Measurements from ENCODE around the gene UBL3. TPM values are rescaled to one million over a fixed set of nuclear protein-coding genes. Genes with fewer than 3 reads are reported as not detected.
A peak's percentile ranks its signal among the peaks of the same experiment; 100 is the strongest.

The UBL3 gene
- total RNA-seq, 1 experiment from 2014 or later: 10.7 TPM

- TF ChIP-seq FOSL1 (IDR thresholded peaks at IDR 0.05; ENCODE audit: low read depth) (no peak), JUND (IDR thresholded peaks at IDR 0.05) (no peak)
Measured at GRCh38 chr13:29763436-29764180, 86.8 kb downstream of the UBL3 start (continued).

- H3K27me3 ChIP-seq (ENCODE audit: insufficient read depth, low read length): no peaks in the 10 kb centered on the region
- DNase-seq (ENCODE audit: low read depth, low spot score) (no peak), ATAC-seq (peak; percentile 40; the same call in 1 of the 2 replicates)
- no peaks in the 10 kb centered on the region for H3K9me3 ChIP-seq (ENCODE audit: control insufficient read depth in 1 of 2, insufficient read depth in 1 of 2, low read depth in 1 of 2, low read length in 2 of 2)
- BruUV-seq (replicated peaks): no TSS peak
- H4K20me1 ChIP-seq (ENCODE audit: insufficient read depth): no peaks in the 10 kb centered on the region
- POLR2A ChIA-PET: no interaction called here
- RAD21 ChIA-PET (ENCODE audit: low non-redundant PET in 1 of 2, low total read pairs in 2 of 2, uncharacterized antibody in 2 of 2, unreplicated experiment in 2 of 2): no interaction called here
- CTCF ChIA-PET: interaction anchor here (1.3 to 1.5 kb wide), 2 partner anchors 10 to 353 kb away, joined by 6 read pairs; no protein-coding TSS in a partner anchor
- no peaks in the 10 kb centered on the region for H3K9me2 ChIP-seq (ENCODE audit: insufficient read depth)
- H3K4me2 ChIP-seq (ENCODE audit: low read length): no peak overlapping the region
- no peaks in the 10 kb centered on the region for H3K79me2 ChIP-seq (ENCODE audit: insufficient read depth, low read length)
- peaks cover 2 to 7% of the 10 kb centered on the region in 2 experiments; a peak in 1 of 4 replicates for H3K4me1 ChIP-seq (ENCODE audit: control insufficient read depth in 1 of 2, insufficient read depth in 2 of 2, low read length in 2 of 2)
- intact Hi-C loops (cut with micrococcal nuclease): no loop called here
- no peak overlapping the region for H3K9ac ChIP-seq (ENCODE audit: low read length)
- H2AFZ ChIP-seq (ENCODE audit: low read depth, low read length, poor library complexity, severe bottlenecking): no peak overlapping the region
- no peaks in the 10 kb centered on the region for H3K36me3 ChIP-seq (ENCODE audit: control insufficient read depth in 1 of 2, insufficient read depth in 2 of 2, low read length in 2 of 2)
- no peak for TF ChIP-seq EZH2 (IDR thresholded peaks at IDR 0.05)
- TF ChIP-seq SIN3A (IDR thresholded peaks at IDR 0.05; ENCODE audit: low read depth): no peak
- TF ChIP-seq CEBPB (IDR thresholded peaks at IDR 0.05; ENCODE audit: low read depth): no peak
- no peak for TF ChIP-seq POLR2AphosphoS5 (IDR thresholded peaks at IDR 0.05; ENCODE audit: low read depth, low read length)
- no peak for TF ChIP-seq EZH2phosphoT487 (IDR thresholded peaks at IDR 0.05; ENCODE audit: borderline replicate concordance)
- no peak overlapping the region for H3K4me3 ChIP-seq (replicated peaks in 1 of 2; ENCODE audit: low read depth in 1 of 2, low read length in 2 of 2)
- H3K27ac ChIP-seq (ENCODE audit: low read depth, low read length): no peak overlapping the region
Measured at GRCh38 chr13:29761815-29762214, 88.6 kb downstream of the UBL3 start.

GRCh38 chr13:29761160-29761559 is 89.3 kb downstream of the UBL3 start:
- H3K9me2 ChIP-seq (ENCODE audit: insufficient read depth): no peaks in the 10 kb centered on the region
- peaks cover 2 to 7% of the 10 kb centered on the region in 2 experiments; a peak in 1 of 4 replicates for H3K4me1 ChIP-seq (ENCODE audit: control insufficient read depth in 1 of 2, insufficient read depth in 2 of 2, low read length in 2 of 2)
- no peak overlapping the region for H3K27ac ChIP-seq (ENCODE audit: low read depth, low read length)
- BruUV-seq (replicated peaks): no TSS peak
- CTCF ChIA-PET: interaction anchor here (1.5 kb wide), 1 partner anchor 10 kb away, joined by 6 read pairs; no protein-coding TSS in a partner anchor
- no peak overlapping the region for H2AFZ ChIP-seq (ENCODE audit: low read depth, low read length, poor library complexity, severe bottlenecking)
- H3K9me3 ChIP-seq (ENCODE audit: control insufficient read depth in 1 of 2, insufficient read depth in 1 of 2, low read depth in 1 of 2, low read length in 2 of 2): no peaks in the 10 kb centered on the region
- no peak overlapping the region for H3K9ac ChIP-seq (ENCODE audit: low read length)
- H4K20me1 ChIP-seq (ENCODE audit: insufficient read depth): no peaks in the 10 kb centered on the region
- no peak for TF ChIP-seq RAD21 (IDR thresholded peaks at IDR 0.05; ENCODE audit: low read depth)
- TF ChIP-seq CTCF (IDR thresholded peaks at IDR 0.05 in 2 of 3, conservative IDR thresholded peaks at IDR 0.05 in 1 of 3; ENCODE audit: borderline replicate concordance in 1 of 3, insufficient read depth in 1 of 3, low read depth in 2 of 3, low read length in 2 of 3): no peak
- H3K36me3 ChIP-seq (ENCODE audit: control insufficient read depth in 1 of 2, insufficient read depth in 2 of 2, low read length in 2 of 2): no peaks in the 10 kb centered on the region
- RAD21 ChIA-PET (ENCODE audit: low non-redundant PET in 1 of 2, low total read pairs in 2 of 2, uncharacterized antibody in 2 of 2, unreplicated experiment in 2 of 2): no interaction called here
- DNase-seq (ENCODE audit: low read depth, low spot score) (no peak), ATAC-seq (no peak)
- no peaks in the 10 kb centered on the region for H3K27me3 ChIP-seq (ENCODE audit: insufficient read depth, low read length)
- no peak overlapping the region for H3K4me2 ChIP-seq (ENCODE audit: low read length)
- POLR2A ChIA-PET: no interaction called here
- H3K79me2 ChIP-seq (ENCODE audit: insufficient read depth, low read length): no peaks in the 10 kb centered on the region
- no peak overlapping the region for H3K4me3 ChIP-seq (replicated peaks in 1 of 2; ENCODE audit: low read depth in 1 of 2, low read length in 2 of 2)
- intact Hi-C loops (cut with micrococcal nuclease): no loop called here
